HG03378 (cell line): ENCODE data around the gene PON1.

ENCODE experiments used
- ATAC-seq: cut with Tn5 transposase; IDR thresholded peaks from one replicate; pipeline ENCODE4 v1.9.1; 2021; ENCODE audit warnings: mild to moderate bottlenecking, moderate library complexity; ENCODE audit not compliant: unreplicated experiment

Gene PON1

DNA sequence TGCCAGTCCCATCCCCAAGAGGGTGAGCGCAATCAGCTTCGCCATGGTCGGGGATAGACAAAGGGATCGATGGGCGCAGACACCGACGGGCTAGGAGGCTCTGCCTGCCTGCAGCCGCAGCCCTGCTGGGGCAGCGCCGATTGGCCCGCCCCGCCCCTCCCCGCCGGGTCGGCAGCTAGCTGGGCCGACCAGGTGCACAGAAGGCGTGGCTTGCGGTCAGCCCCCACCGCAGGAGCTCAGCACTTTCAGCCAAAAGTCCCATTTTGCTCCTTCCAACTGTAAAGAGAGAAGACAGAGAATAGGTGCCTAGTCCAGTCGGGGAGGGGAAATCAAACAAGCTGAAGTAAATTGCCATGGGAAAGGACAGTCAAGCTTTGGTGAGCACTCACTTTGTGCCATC lies at the start of gene PON1:
Gene PON1, minus strand, starts transcription at position 102 of the 400 bp plus-strand sequence. Its CDS starts 57 bp downstream, at position 45.
- no peak for ATAC-seq

DNA sequence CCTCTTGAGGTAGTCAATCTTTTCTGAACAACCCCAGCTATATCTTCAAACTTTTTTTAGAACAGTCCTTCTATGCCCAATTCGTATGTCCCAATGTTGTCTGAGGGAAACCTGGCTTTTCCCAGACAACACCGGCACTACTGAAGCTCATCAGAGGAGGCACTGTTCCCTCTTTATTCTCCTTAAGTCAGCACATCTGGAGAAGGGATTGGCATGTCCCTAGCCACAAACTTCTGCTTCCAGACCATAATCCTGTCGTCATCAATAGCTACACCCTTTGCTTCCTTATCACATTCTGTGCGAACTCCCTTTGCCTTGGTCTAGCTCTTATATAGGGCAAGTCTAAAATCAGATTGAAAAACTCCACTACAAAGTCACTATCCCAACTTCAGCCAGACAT lies 49.0 kb upstream of the PON1 start:
- no peak for ATAC-seq

DNA sequence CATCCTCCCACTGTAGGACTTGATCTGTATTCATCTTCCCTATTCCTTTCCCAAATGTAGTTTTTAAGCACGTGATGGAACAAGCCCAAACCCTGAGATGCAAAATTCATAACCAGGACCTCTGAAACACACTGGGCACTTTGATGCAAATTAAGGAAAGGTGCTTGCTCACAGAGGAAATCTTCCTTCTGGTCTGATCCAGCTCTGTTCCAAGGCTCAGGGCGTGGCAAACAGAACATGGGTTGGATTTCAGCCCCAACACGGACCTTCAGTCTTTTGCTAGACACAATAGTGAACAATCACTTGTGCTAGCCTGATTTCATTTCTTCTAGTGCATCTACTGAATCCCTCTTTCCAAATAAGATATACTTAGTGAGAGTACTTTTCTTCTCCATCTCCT lies 43.9 kb upstream of the PON1 start:
- no peak for ATAC-seq

DNA sequence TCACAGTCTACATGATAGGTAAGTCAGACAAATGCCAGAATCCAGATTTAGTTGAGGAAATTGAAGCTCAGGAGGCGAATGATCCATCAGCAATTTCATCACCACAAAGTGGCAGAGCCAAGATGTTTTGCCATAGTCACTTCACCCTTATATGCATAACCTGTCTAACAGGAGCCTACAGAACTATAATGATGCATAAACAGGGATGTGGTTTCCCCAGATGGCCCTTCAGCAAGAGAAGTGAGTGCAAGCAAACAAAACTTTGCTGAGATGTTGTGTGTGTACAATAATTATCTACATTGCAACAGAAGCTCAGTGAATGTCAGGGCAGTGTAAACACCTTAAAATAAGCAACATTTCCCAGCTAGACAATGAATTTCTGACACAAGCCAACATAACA lies 43.3 kb upstream of the PON1 start:
- no peak for ATAC-seq

DNA sequence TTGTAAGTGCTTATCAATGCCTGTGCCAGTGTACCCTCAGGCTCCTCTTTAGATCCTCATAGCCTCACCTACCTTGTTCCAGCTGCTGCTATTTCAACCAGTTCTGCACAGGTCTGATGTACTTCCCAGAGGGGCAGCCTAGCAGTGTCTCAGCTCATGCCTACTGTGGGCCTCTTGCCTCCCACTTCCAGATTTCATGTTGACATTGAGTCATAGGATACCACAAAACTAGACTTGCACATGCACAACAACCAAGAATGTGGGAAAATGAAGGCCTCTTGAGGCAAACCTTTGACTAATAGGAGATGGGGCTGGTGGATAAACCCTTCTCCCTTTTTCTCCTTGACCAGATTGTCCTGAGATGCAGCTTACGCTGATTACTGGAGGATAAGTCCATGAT lies 40.8 kb upstream of the PON1 start:
- ATAC-seq, result no peak

DNA sequence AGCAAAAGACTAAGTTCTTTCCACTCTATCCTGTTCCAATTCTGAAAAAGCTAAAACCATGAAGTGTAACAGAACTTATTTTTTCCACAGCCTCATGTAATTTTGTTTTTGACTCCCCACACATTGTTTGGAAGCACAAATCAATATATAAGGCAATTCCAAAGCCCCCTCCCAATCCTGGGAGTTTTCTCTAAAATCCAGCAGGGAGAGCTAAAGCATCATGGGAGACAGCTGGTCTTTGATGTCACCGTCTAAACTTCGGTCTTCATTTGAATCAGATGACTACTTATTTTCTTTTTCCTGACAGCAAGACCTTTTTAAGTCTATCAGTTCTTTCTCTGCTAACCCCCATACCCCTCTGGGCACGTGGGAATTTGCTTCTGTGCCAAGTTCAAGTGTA lies 33.3 kb upstream of the PON1 start:
- ATAC-seq, result no peak

DNA sequence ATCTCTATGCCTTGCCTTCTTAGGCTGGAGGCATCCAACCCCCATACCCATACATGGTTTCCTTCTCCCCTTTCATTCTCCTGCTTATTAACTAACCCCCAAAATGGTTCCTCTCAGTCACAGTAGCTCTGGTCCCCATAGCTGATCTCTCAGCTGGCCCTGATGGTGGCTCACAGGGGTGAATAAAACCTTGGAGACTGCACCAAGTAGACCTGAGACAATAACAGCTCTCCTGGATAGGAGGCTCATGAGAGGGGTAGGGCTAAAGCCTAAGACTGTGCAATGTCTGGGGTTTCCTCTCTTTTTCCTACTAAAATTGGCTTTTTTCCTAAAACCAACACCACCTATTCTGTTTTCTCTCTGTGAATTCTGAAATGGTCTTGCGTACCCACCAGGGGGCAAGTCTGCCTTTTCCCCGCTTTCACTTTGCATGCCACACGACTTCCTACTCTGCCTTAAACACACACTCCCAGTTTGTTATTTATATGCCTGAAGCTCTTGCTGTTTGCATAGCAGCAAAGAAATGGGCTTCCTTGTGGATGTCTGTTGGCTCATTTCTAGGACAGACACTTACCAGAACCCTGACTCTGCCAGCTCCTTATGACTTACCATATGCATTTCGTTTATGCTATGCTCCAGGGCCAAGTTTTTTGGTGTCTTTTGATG lies 18.4 kb upstream of the PON1 start:
- no peak for ATAC-seq

DNA sequence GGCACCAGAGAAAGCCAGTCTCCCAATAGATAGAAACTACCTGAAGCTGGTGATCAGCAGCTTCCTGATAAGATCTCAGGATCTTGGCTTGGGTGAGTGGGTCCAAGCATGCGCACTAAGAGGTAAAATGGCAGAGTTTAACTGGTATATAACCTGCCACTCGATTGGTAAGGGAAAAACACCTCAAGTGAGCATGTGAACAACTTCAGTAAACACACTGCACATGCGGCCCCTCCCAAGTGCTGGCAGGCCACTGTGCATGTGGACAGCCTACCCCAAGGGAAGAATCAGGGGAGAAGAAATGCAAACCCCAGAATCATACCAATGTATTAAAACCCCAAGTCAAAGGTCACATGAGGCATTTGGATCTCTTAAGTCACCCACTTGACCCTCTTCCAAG lies 17.7 kb upstream of the PON1 start:
- no peak for ATAC-seq

DNA sequence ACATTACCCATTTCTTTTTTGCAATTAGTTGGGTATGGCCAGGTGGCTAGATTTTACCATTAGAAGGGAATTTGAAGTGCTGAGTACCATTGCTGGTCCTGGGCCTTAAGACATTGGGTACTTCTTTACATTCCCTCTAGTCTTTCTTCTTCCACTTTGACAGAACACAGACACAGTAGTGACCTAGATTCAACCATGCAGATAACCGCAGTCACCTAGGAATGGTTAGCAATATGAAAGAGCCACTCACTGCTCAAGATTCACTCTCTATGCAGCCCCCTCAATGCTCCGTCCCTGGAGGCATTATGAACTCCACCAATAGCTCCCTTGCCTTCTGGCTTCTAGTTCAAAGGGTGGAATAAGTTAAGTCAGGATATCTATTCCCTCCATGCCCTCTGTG lies 16.2 kb upstream of the PON1 start:
- no peak for ATAC-seq

DNA sequence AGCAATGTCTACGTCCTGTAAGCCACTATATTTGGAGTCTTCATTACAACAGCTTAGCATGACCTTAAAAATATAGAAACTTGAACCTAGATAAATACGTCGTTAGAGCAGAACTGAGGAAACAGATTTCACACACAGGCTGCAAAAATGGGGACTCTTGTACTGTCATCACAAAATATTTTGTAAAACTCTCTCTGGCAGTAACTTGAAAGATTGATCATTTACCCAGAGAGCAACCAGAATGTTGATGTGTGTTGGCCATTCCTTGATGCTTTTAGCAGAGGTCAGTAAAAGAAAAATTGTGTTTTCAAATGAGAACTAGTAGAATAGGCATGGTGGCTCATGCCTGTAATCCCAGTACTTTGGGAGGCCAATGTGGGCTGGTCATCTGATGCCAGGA lies 14.5 kb upstream of the PON1 start:
- ATAC-seq, result no peak

DNA sequence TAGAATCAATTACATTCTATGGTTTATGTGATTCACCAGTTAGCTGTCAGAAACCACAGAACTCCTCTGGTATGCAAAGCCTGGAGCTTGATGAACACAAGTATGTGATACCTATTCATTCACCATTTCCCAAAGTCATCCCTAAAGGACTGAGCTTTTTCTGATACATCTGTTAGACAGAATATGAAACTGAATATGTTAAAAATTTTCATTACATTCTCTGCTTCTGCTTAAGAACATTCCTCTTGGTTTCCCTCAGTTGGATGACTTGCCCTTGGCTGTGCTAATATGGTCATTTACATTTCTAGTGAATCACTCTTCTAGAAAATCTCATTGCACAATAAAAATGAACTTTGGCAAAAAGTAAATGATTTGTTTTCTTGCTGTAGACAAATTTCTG lies 10.8 kb upstream of the PON1 start:
- no peak for ATAC-seq

DNA sequence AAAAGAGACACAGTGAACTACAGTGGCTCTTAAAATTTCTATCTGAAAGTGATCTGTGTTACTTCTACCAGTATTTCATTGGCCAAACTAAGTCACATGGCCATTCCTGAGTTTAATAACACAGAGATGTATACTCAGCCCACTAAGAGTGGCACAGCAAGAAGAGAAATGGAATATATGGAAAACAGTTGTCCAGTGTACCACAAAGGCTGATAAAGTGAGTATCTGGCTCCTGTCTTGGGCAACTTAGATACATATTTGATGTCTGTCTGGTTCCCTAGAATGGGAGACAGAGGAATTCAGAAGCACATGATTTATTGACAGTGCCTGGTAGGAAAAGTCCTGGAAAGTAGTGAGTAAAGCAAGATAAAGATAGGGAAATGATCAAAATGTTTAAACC lies 10.1 kb upstream of the PON1 start:
- ATAC-seq, result no peak

DNA sequence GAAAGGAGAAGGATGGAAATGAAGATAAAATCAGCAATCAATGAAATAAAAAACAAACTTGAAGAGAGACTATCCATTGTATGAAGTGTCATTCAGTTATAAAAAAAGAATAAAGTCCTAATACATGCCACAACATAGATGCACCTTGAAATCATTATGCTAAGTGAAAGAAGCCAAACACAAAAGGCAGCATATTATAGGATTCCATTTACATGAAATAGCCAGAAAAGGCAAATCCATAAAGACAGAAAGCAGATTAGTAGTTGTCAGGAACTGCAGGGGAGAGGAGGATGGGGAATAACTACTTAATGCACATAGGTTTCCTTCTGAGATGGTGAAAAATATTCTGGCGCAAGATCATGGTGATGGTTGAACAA lies 6.6 kb upstream of the PON1 start:
- peak; percentile 40 for ATAC-seq

DNA sequence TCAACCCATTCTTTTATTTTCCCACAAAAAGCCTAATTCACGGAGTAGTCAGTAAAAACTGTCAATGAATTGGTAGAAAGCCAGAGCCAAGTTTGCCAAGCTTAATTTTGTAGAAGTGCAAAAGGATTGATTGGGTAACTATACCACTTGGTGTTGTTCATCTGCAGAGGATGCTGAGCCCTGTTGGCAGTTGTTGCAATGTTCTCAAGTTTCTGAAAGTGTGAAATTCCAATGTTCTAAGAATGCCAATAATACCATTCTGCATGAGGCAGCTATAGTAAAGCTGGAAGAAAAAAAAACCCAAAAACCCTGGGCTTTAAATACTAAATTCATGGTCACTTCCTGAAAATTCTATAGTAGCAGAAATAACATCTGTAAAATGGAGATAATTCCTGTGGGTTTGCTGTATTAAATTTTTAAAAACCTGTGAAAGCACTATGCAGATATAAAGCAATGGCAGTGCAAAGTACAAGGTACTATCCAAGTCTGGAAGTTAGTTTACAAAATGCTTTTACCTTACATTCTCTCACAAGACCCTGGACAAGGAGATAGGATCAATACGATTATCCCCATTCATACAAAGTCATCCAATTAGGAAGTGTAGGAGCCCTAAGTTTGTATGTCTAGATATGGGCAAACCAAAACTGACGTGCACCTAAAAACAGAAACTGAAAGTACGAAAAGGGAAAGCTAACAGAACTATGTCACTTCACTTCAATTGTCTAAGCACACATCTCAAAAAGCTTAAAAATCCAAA lies 6.0 kb upstream of the PON1 start:
- ATAC-seq, result peak; percentile 99

DNA sequence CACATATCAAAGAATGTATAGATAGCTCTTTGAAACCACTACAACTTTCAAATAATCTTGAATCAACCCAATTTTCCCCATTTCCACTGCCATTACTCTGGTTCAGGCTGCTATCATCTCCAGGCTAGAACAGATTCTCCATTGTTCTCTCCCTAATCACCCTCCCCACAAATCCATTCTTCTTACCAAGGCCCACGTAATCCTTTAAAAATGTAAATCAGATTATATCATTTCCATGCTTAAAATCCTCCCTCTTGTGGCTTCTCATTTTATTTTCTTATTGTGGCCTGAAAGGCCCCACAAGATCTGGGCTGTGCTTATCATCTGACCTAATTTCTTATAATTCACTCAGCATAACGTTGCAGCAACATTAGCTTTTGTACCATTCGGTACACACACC lies 3.0 kb upstream of the PON1 start:
- no peak for ATAC-seq

DNA sequence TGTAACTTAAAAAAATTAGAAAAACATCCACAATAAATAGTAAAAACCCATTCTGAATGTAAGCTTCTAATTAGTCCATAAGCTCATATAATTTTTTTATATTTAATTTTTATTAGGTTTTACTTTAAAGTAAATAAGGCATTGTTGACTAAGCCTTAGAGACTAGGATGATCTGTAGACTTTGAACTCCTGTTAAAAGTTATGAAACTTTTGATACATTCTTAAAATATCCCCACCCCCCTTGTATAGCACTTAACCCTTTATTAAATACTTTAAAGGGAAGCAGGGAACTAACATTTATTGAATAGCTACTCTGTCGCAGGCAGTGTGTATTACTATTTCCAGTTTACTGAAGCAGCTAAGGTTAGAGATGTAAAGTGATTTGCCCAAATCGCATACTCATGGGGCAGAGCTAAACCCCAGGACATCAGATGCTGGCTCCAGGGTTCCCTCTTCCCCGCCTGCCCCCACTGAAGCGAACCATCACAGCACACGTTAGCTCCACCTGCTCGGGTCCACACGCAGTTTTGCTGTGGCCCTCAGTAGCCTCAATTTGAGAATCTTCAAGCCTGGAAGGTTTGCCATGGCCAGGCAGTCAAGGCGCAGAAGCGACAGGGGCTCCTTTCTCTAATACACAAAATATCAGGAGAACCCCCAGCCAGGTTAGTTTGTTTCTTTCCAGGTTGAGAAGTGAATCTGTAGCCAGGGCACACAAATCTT lies 762 bp downstream of the PON1 start:
- no peak for ATAC-seq

DNA sequence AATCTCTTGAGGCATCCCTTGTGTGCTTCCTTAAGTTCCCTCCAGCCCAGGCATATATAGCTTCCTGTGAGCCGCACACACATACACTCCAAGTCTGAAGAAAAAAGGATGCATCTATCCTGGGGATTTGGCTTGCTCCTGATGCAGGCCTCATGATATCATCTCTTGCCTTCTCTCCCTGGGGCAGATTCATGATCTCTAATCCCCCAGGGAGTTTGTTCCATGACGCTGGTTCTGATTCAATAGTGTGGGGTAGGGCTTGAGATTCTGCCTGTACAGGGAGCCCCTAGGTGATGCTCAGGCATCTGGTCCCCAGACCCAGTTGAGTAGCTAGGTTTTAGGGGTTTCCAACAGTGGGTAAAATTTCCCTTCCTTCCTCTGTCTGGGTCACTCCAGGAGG lies 1.5 kb downstream of the PON1 start:
- ATAC-seq, result no peak

DNA sequence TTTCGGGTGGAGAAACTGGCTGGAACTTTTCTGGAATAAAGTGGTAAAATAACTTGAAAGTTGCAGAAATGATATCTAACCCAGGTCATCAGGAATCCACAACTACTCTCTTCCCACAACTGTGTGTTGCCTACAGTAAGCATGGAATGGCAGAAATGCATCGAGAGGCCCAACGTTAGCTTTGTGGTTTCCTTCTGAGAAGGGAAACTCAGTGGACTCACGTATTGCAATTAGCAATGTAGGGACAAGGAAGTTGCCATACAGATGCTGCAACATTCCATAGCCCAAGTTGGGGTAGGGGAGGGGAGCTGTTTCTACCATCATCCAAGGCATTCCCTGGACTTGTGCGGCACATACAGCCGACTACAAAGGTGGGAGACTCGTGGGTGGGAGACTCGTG lies 1.9 kb downstream of the PON1 start:
- no peak for ATAC-seq

DNA sequence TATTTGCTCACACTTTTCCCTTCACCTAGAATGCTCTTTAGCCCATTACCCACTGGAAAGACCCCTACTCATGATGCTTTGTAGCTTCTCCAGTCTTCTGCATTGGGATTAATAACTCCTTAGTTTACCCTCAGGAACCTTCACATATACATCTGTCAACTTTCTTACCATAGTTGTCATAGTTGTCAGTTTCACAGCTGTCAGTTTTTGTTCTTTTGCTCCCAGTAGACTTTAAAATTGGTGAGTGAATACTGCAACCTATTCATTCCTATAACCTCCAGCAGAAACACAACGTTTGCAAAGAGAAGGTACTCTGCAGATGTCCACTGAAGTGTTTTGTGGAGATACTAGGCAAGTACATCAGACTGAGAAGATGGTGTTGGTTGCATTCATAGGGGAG lies 2.6 kb downstream of the PON1 start:
- no peak for ATAC-seq

DNA sequence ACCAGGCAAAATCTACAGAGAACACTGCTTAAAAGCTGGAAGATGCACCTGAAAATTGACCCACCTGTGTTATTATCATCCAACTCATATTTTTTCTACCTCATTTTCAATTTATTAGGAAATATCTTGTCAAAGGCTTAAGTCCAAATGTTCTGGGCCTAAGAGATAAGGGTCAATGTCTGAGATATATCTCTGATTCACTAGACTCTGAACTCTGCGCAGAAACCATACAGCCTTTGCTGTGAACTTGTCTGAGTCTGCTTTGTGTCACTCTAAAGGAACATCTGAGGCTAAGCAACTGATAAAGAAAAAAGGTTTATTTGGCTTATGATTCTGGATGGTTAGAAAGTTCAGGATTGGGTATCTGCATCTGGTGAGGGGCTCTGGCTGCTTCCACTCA lies 3.7 kb downstream of the PON1 start:
- ATAC-seq, result no peak

DNA sequence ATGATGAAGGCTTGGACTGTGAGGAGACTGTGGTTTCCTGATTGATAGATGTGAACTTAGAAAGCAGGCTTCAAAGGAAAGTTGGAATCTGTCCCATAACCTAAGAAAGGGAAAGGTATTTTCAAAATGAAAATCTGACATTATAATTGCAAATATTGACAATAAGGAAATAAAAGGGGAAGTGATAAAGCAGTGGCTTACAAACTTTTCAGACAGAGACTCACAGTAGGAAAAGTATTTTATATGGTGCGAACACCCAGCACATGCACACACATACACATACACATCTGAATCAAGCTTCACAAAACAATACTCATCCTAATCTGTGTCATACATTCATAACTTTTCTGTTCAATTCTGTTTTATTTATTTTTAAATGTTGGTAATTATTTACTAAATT lies 4.8 kb downstream of the PON1 start:
- no peak for ATAC-seq

DNA sequence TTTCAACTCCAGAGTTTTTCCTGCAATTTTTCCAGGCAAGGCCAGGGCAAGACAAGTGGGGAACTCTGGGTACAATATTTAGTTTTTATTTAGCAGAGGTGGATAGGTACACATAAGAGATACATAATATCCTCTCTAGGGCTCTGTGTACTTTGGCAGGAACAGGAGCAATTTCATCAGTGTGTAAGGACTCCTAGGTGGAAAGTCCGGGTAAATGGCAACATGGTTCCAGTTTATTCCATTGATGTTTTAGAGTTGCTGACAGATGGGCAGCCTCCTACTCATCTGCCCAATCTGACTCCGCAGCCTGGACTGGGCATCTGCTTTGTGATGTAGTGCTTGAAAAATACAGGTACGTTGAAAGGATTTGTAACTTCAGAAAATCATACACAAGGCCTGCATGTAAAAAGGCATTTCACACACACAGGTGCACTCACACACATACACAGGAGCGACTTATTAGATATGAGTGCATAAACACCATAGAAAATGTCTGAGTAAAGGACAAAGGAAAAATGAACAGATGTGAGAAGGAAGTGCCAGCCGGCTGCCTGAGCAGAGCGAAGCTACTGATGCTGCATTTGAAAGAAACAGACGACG lies 5.7 kb downstream of the PON1 start:
- no peak for ATAC-seq
